ENCODE data around the gene CFAP54. TPM values are rescaled to one million over a fixed set of nuclear protein-coding genes. Genes with fewer than 3 reads are reported as not detected.

Gene CFAP54
- polyA plus RNA-seq, 1 donor from 2014 or later: 1.1 TPM

DNA sequence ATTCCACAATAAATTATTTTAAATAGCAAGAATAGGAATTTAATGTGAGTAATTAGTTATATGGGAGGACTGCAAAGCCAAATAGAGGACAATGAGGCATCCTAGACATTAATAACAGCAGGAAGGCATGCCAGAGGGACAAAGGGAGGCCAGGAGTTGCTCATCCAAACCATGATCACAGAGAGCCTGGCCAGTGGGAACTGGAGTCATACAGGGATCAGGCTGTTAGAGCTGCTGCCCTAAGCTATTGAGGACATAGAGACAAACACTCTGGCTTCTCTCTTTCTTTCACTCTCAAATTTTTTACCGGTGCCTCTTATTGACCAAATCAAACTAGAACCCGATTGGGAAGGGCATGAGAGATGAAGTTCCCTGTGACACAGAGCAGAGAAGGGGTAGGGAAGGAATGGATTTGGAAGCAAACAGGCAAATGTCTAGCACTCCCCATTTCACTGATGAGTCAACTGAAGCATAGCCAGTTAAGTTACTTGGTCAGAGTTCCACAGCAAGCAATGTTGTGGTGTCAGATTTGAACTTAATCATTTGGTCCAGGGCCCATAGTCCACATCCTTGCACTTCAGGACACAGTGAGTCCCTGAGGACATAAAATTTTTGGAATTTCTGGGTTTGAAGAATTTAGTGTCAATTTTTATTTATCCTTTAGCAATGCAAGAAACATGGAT, 17.9 kb upstream of the CFAP54 start:
- H2AFZ ChIP-seq (ENCODE audit: low read depth, low read length): no peak overlapping the region
- TF ChIP-seq, protein P1, sequence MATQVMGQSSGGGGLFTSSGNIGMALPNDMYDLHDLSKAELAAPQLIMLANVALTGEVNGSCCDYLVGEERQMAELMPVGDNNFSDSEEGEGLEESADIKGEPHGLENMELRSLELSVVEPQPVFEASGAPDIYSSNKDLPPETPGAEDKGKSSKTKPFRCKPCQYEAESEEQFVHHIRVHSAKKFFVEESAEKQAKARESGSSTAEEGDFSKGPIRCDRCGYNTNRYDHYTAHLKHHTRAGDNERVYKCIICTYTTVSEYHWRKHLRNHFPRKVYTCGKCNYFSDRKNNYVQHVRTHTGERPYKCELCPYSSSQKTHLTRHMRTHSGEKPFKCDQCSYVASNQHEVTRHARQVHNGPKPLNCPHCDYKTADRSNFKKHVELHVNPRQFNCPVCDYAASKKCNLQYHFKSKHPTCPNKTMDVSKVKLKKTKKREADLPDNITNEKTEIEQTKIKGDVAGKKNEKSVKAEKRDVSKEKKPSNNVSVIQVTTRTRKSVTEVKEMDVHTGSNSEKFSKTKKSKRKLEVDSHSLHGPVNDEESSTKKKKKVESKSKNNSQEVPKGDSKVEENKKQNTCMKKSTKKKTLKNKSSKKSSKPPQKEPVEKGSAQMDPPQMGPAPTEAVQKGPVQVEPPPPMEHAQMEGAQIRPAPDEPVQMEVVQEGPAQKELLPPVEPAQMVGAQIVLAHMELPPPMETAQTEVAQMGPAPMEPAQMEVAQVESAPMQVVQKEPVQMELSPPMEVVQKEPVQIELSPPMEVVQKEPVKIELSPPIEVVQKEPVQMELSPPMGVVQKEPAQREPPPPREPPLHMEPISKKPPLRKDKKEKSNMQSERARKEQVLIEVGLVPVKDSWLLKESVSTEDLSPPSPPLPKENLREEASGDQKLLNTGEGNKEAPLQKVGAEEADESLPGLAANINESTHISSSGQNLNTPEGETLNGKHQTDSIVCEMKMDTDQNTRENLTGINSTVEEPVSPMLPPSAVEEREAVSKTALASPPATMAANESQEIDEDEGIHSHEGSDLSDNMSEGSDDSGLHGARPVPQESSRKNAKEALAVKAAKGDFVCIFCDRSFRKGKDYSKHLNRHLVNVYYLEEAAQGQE (IDR thresholded peaks at IDR 0.05; ENCODE audit: borderline replicate concordance): no peak
- TF ChIP-seq EZH2 (IDR thresholded peaks at IDR 0.05; ENCODE audit: borderline replicate concordance, insufficient read depth, low read length, poor library complexity, severe bottlenecking) (no peak), EP300 (conservative IDR thresholded peaks at IDR 0.05; ENCODE audit: poor library complexity, severe bottlenecking) (no peak), TAF1 (IDR thresholded peaks at IDR 0.05; ENCODE audit: low read depth) (no peak), SMC3 (conservative IDR thresholded peaks at IDR 0.05; ENCODE audit: poor library complexity) (no peak), POLR2AphosphoS5 (IDR thresholded peaks at IDR 0.05) (no peak)

DNA sequence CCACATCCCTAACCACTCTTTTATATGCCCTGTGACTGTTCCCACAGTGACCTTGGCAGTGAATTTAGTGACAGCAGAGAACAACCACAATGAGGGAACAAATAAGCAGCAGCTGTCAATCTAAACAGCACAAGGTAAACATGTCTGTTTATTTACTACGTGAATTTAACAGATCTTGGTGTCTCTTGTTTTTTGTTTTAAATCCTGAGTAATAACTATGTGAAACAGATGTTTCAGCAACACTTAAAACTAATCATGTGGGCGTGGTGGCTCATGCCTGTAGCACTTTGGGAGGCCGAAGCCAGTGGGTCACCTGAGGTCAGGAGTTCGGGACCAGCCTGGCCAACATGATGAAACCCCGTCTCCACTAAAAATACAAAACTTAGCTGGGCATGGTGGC, 17.0 kb upstream of the CFAP54 start:
- no peak for TF ChIP-seq RAD21 (conservative IDR thresholded peaks at IDR 0.05)
- no peak for TF ChIP-seq POLR2AphosphoS5 (IDR thresholded peaks at IDR 0.05)
- TF ChIP-seq, protein P2, sequence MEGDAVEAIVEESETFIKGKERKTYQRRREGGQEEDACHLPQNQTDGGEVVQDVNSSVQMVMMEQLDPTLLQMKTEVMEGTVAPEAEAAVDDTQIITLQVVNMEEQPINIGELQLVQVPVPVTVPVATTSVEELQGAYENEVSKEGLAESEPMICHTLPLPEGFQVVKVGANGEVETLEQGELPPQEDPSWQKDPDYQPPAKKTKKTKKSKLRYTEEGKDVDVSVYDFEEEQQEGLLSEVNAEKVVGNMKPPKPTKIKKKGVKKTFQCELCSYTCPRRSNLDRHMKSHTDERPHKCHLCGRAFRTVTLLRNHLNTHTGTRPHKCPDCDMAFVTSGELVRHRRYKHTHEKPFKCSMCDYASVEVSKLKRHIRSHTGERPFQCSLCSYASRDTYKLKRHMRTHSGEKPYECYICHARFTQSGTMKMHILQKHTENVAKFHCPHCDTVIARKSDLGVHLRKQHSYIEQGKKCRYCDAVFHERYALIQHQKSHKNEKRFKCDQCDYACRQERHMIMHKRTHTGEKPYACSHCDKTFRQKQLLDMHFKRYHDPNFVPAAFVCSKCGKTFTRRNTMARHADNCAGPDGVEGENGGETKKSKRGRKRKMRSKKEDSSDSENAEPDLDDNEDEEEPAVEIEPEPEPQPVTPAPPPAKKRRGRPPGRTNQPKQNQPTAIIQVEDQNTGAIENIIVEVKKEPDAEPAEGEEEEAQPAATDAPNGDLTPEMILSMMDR (IDR thresholded peaks at IDR 0.05; ENCODE audit: poor library complexity, severe bottlenecking): no peak
- TF ChIP-seq, protein P1 (IDR thresholded peaks at IDR 0.05; ENCODE audit: borderline replicate concordance): no peak
- TF ChIP-seq TAF1 (IDR thresholded peaks at IDR 0.05; ENCODE audit: low read depth): no peak
- TF ChIP-seq SMC3 (conservative IDR thresholded peaks at IDR 0.05; ENCODE audit: poor library complexity): no peak
- TF ChIP-seq MXI1 (conservative IDR thresholded peaks at IDR 0.05; ENCODE audit: poor library complexity, severe bottlenecking): no peak
- no peak for TF ChIP-seq EP300 (conservative IDR thresholded peaks at IDR 0.05; ENCODE audit: poor library complexity, severe bottlenecking)
- no peak for TF ChIP-seq EZH2 (IDR thresholded peaks at IDR 0.05; ENCODE audit: borderline replicate concordance, insufficient read depth, low read length, poor library complexity, severe bottlenecking)
- no peak overlapping the region for H2AFZ ChIP-seq (ENCODE audit: low read depth, low read length)
- no peak overlapping the region for H3K4me3 ChIP-seq (ENCODE audit: low read length)
- no peaks in the 10 kb centered on the region for H3K79me2 ChIP-seq (replicated peaks; ENCODE audit: insufficient read depth, low read length)
- no peak overlapping the region for H3K27ac ChIP-seq (ENCODE audit: low read length)
- no peaks in the 10 kb centered on the region for H3K36me3 ChIP-seq (ENCODE audit: insufficient read depth, low read length)
- peaks cover 4% of the 10 kb centered on the region for H3K9me3 ChIP-seq (ENCODE audit: low read length)
- H3K4me2 ChIP-seq (ENCODE audit: low read length): no peak overlapping the region
- H3K9me2 ChIP-seq (ENCODE audit: insufficient read depth, low read length): no peaks in the 10 kb centered on the region
- H3F3A ChIP-seq (ENCODE audit: insufficient read depth, low read length, poor library complexity, severe bottlenecking): no peaks in the 10 kb centered on the region
- no peaks in the 10 kb centered on the region for H3K27me3 ChIP-seq (ENCODE audit: insufficient read depth, low read depth, low read length)
- H3K9ac ChIP-seq (ENCODE audit: low read length): no peak overlapping the region
- no peaks in the 10 kb centered on the region for H4K20me1 ChIP-seq (ENCODE audit: insufficient read depth)

More for the DNA sequence above, 17.9 kb upstream of the CFAP54 start:
- Histone ChIP-seq H3K9me2 (ENCODE audit: insufficient read depth, low read length) (no peaks in the 10 kb centered on the region), H3K9me3 (ENCODE audit: low read length) (peaks cover 4% of the 10 kb centered on the region), H3K27me3 (ENCODE audit: insufficient read depth, low read depth, low read length) (no peaks in the 10 kb centered on the region), H3K4me3 (ENCODE audit: low read length) (no peak overlapping the region), H4K20me1 (ENCODE audit: insufficient read depth) (no peaks in the 10 kb centered on the region), H3K36me3 (ENCODE audit: insufficient read depth, low read length) (no peaks in the 10 kb centered on the region), H3K9ac (ENCODE audit: low read length) (no peak overlapping the region), H3K79me2 (replicated peaks; ENCODE audit: insufficient read depth, low read length) (no peaks in the 10 kb centered on the region), H3K4me2 (ENCODE audit: low read length) (no peak overlapping the region), H3K27ac (ENCODE audit: low read length) (no peak overlapping the region), H3F3A (ENCODE audit: insufficient read depth, low read length, poor library complexity, severe bottlenecking) (no peaks in the 10 kb centered on the region)

All from neural cell (in vitro differentiated cells).